Measurements from ENCODE around the gene PRPF40B. TPM values are rescaled to one million over a fixed set of nuclear protein-coding genes. Genes with fewer than 3 reads are reported as not detected.

Gene PRPF40B
- total RNA-seq, 1 experiment from 2014 or later: 6.6 TPM

GRCh38 chr12:49635656-49636055 is 12.3 kb downstream of the PRPF40B start:
- no peak for DNase-seq (ENCODE audit: low read depth)

- no peak for DNase-seq (ENCODE audit: low read depth)
Measured at GRCh38 chr12:49636574-49636973, 13.2 kb downstream of the PRPF40B start.

- peak; percentile 60 for DNase-seq (ENCODE audit: low read depth)
Measured at GRCh38 chr12:49636979-49637755, 13.8 kb downstream of the PRPF40B start.

GRCh38 chr12:49641748-49642369 is 18.5 kb downstream of the PRPF40B start:
- DNase-seq (ENCODE audit: low read depth): no peak

- DNase-seq (ENCODE audit: low read depth): no peak
Measured at GRCh38 chr12:49642370-49642802, 19.0 kb downstream of the PRPF40B start.

GRCh38 chr12:49643135-49643534 is 19.8 kb downstream of the PRPF40B start:
- no peak for DNase-seq (ENCODE audit: low read depth)

GRCh38 chr12:49643961-49644619 is 20.7 kb downstream of the PRPF40B start:
- DNase-seq (ENCODE audit: low read depth): no peak

GRCh38 chr12:49644620-49644994 is 21.2 kb downstream of the PRPF40B start:
- peak; percentile 61 for DNase-seq (ENCODE audit: low read depth)

- no peak for DNase-seq (ENCODE audit: low read depth)
Measured at GRCh38 chr12:49645146-49646039, 22.0 kb downstream of the PRPF40B start.

- no peak for DNase-seq (ENCODE audit: low read depth)
Measured at GRCh38 chr12:49646331-49646830, 23.0 kb downstream of the PRPF40B start.

- DNase-seq (ENCODE audit: low read depth): no peak
Measured at GRCh38 chr12:49646871-49647654, 23.7 kb downstream of the PRPF40B start.

GRCh38 chr12:49647827-49648711 is 24.7 kb downstream of the PRPF40B start:
- DNase-seq (ENCODE audit: low read depth): no peak

GRCh38 chr12:49648712-49649003 is 25.3 kb downstream of the PRPF40B start:
- DNase-seq (ENCODE audit: low read depth): no peak

- DNase-seq (ENCODE audit: low read depth): no peak
Measured at GRCh38 chr12:49649445-49649844, 26.1 kb downstream of the PRPF40B start.

- no peak for DNase-seq (ENCODE audit: low read depth)
Measured at GRCh38 chr12:49649892-49650291, 26.5 kb downstream of the PRPF40B start.

GRCh38 chr12:49651855-49652254 is 28.5 kb downstream of the PRPF40B start:
- DNase-seq (ENCODE audit: low read depth): no peak

GRCh38 chr12:49652921-49653520 is 29.7 kb downstream of the PRPF40B start:
- DNase-seq (ENCODE audit: low read depth): no peak

- DNase-seq (ENCODE audit: low read depth): no peak
Measured at GRCh38 chr12:49654715-49655114, 31.4 kb downstream of the PRPF40B start.

- no peak for DNase-seq (ENCODE audit: low read depth)
Measured at GRCh38 chr12:49655595-49656236, 32.4 kb downstream of the PRPF40B start.

Measured in RPMI7951 (cell line).